ENCODE data around the gene BET1. TPM values are rescaled to one million over a fixed set of nuclear protein-coding genes. Genes with fewer than 3 reads are reported as not detected.

The BET1 gene
- total RNA-seq, 2 experiments from 2014 or later = 14.3 to 31.6 TPM

GRCh38 chr7:93964813-93965212 lies 39.3 kb downstream of the BET1 start:
- no peak for DNase-seq (ENCODE audit: low spot score)
- no peak overlapping the region for H3K27ac ChIP-seq (ENCODE audit: low read depth, low read length, poor library complexity, severe bottlenecking)
- H4K20me1 ChIP-seq (ENCODE audit: insufficient read depth, low read length) = no peaks in the 10 kb centered on the region
- TF ChIP-seq, protein P1, sequence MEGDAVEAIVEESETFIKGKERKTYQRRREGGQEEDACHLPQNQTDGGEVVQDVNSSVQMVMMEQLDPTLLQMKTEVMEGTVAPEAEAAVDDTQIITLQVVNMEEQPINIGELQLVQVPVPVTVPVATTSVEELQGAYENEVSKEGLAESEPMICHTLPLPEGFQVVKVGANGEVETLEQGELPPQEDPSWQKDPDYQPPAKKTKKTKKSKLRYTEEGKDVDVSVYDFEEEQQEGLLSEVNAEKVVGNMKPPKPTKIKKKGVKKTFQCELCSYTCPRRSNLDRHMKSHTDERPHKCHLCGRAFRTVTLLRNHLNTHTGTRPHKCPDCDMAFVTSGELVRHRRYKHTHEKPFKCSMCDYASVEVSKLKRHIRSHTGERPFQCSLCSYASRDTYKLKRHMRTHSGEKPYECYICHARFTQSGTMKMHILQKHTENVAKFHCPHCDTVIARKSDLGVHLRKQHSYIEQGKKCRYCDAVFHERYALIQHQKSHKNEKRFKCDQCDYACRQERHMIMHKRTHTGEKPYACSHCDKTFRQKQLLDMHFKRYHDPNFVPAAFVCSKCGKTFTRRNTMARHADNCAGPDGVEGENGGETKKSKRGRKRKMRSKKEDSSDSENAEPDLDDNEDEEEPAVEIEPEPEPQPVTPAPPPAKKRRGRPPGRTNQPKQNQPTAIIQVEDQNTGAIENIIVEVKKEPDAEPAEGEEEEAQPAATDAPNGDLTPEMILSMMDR (conservative IDR thresholded peaks at IDR 0.05; ENCODE audit: low read length) = no peak
- no peak for TF ChIP-seq EZH2phosphoT487 (IDR thresholded peaks at IDR 0.05; ENCODE audit: borderline replicate concordance, low read depth, low read length)
- ChIA-PET CTCF (ENCODE audit: unreplicated experiment) (no interaction called here), POLR2A (interaction anchor here (0.8 to 1.5 kb wide), 3 partner anchors 14 to 26 kb away, joined by 3 read pairs; no protein-coding TSS in a partner anchor)
- no peaks in the 10 kb centered on the region for H3K79me2 ChIP-seq (ENCODE audit: insufficient read depth, low read depth, low read length)
- intact Hi-C loops (cut with micrococcal nuclease; ENCODE audit: unreplicated experiment) = no loop called here
- H3K9me3 ChIP-seq (ENCODE audit: low read length) = no peaks in the 10 kb centered on the region
- no peak overlapping the region for H3K4me2 ChIP-seq (ENCODE audit: low read length)
- no peaks in the 10 kb centered on the region for H3K4me1 ChIP-seq (ENCODE audit: insufficient read depth, low read length, poor library complexity, severe bottlenecking)
- no peaks in the 10 kb centered on the region for H3K9me2 ChIP-seq (ENCODE audit: insufficient read depth, low read length)
- H3K4me3 ChIP-seq (ENCODE audit: low read depth, low read length, poor library complexity, severe bottlenecking) = no peak overlapping the region
- BruUV-seq (replicated peaks) = no TSS peak
- H2AFZ ChIP-seq (ENCODE audit: low read length) = no peak overlapping the region
- no peaks in the 10 kb centered on the region for H3K36me3 ChIP-seq (ENCODE audit: insufficient read depth, low read length)

DNA sequence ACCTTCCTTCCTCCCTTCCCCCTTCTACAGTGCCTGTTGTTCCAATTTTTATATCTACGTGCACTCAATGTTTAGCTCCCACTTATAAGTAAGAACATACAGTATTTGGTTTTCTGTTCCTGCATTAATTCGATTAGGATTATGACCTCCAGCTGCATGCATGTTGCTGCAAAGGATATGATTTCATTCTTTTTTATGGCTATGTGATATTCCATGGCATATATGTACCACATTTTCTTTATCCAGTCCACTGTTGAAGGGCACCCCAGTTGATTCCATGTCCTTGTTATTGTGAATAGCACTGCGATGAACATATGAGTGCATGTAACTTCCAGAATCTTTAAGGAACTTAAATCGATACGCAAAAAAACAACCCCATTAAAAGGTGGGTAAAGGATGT lies 39.9 kb downstream of the BET1 start:
- POLR2A ChIA-PET = interaction anchor here (1.0 to 1.5 kb wide), 2 partner anchors 23 to 26 kb away, joined by 3 read pairs; no protein-coding TSS in a partner anchor

DNA sequence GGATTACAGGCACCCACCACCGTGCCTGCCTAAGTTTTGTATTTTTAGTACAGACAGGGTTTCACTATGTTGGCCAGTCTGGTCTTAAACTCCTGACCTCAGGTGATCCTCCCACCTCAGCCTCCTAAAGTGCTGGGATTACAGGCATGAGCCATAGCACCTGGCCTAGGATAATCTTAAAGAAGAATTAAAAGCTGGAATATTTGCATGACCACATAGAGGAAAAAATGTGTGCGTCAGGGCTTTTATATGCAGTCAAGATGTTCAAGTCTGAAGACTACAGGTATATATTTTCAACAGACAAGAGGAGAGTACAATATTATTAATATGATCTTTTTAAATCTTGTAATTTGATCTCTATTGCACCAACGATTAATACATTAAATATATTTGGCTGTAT lies 43.2 kb downstream of the BET1 start:
- no peaks in the 10 kb centered on the region for H3K9me2 ChIP-seq (ENCODE audit: insufficient read depth, low read length)
- H4K20me1 ChIP-seq (ENCODE audit: insufficient read depth, low read length) = no peaks in the 10 kb centered on the region
- H3K27ac ChIP-seq (ENCODE audit: low read depth, low read length, poor library complexity, severe bottlenecking) = no peak overlapping the region
- ChIA-PET POLR2A (interaction anchor here (0.7 to 1.4 kb wide), 3 partner anchors 17 to 339 kb away, joined by 3 to 4 read pairs (median 3); no protein-coding TSS in a partner anchor), CTCF (ENCODE audit: unreplicated experiment) (no interaction called here)
- no TSS peak for BruUV-seq (replicated peaks)
- no peak overlapping the region for H3K4me2 ChIP-seq (ENCODE audit: low read length)
- H3K9me3 ChIP-seq (ENCODE audit: low read length) = no peaks in the 10 kb centered on the region
- H3K4me1 ChIP-seq (ENCODE audit: insufficient read depth, low read length, poor library complexity, severe bottlenecking) = no peaks in the 10 kb centered on the region
- H3K36me3 ChIP-seq (ENCODE audit: insufficient read depth, low read length) = no peaks in the 10 kb centered on the region
- intact Hi-C loops (cut with micrococcal nuclease; ENCODE audit: unreplicated experiment) = no loop called here
- no peaks in the 10 kb centered on the region for H3K79me2 ChIP-seq (ENCODE audit: insufficient read depth, low read depth, low read length)
- H2AFZ ChIP-seq (ENCODE audit: low read length) = no peak overlapping the region
- H3K4me3 ChIP-seq (ENCODE audit: low read depth, low read length, poor library complexity, severe bottlenecking) = no peak overlapping the region
- no peak for DNase-seq (ENCODE audit: low spot score)
- no peak for TF ChIP-seq EZH2phosphoT487 (IDR thresholded peaks at IDR 0.05; ENCODE audit: borderline replicate concordance, low read depth, low read length)
- TF ChIP-seq, protein P1 (conservative IDR thresholded peaks at IDR 0.05; ENCODE audit: low read length) = no peak

More for the DNA sequence above, 39.9 kb downstream of the BET1 start:
- no TSS peak for BruUV-seq (replicated peaks)
- no peaks in the 10 kb centered on the region for H3K36me3 ChIP-seq (ENCODE audit: insufficient read depth, low read length)
- H4K20me1 ChIP-seq (ENCODE audit: insufficient read depth, low read length) = no peaks in the 10 kb centered on the region
- H3K4me3 ChIP-seq (ENCODE audit: low read depth, low read length, poor library complexity, severe bottlenecking) = no peak overlapping the region
- DNase-seq (ENCODE audit: low spot score) = no peak
- intact Hi-C loops (cut with micrococcal nuclease; ENCODE audit: unreplicated experiment) = no loop called here
- no peak overlapping the region for H2AFZ ChIP-seq (ENCODE audit: low read length)
- H3K4me1 ChIP-seq (ENCODE audit: insufficient read depth, low read length, poor library complexity, severe bottlenecking) = no peaks in the 10 kb centered on the region
- no peak for TF ChIP-seq EZH2phosphoT487 (IDR thresholded peaks at IDR 0.05; ENCODE audit: borderline replicate concordance, low read depth, low read length)
- TF ChIP-seq, protein P1 (conservative IDR thresholded peaks at IDR 0.05; ENCODE audit: low read length) = no peak
- H3K27ac ChIP-seq (ENCODE audit: low read depth, low read length, poor library complexity, severe bottlenecking) = no peak overlapping the region
- H3K79me2 ChIP-seq (ENCODE audit: insufficient read depth, low read depth, low read length) = no peaks in the 10 kb centered on the region
- no peak overlapping the region for H3K4me2 ChIP-seq (ENCODE audit: low read length)
- no peaks in the 10 kb centered on the region for H3K9me2 ChIP-seq (ENCODE audit: insufficient read depth, low read length)
- H3K9me3 ChIP-seq (ENCODE audit: low read length) = no peaks in the 10 kb centered on the region
- CTCF ChIA-PET (ENCODE audit: unreplicated experiment) = no interaction called here

Data from OCI-LY7 (cell line).